ENCODE results near the gene CELA1.

Gene CELA1

DNA sequence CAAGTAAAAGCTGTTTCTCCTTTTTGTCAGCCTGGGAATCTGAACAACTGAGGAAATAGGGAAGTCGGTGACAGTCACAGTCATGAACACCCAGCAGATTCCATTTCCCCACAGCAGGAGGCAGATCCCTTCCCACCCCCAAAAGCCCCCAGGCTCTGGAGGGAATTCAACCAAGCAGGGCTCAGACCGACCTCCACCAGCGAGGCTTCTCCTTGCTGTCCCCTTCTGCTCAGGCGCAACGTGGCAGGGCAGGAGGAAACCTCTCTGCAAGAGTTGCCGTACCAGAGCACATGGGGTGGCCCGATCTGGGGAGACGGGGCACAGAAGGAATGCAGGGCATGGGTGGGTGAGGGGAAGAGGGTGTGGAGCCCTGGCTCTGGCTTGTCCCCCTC, 44.4 kb upstream of the CELA1 start:
- TF ChIP-seq, protein P1, sequence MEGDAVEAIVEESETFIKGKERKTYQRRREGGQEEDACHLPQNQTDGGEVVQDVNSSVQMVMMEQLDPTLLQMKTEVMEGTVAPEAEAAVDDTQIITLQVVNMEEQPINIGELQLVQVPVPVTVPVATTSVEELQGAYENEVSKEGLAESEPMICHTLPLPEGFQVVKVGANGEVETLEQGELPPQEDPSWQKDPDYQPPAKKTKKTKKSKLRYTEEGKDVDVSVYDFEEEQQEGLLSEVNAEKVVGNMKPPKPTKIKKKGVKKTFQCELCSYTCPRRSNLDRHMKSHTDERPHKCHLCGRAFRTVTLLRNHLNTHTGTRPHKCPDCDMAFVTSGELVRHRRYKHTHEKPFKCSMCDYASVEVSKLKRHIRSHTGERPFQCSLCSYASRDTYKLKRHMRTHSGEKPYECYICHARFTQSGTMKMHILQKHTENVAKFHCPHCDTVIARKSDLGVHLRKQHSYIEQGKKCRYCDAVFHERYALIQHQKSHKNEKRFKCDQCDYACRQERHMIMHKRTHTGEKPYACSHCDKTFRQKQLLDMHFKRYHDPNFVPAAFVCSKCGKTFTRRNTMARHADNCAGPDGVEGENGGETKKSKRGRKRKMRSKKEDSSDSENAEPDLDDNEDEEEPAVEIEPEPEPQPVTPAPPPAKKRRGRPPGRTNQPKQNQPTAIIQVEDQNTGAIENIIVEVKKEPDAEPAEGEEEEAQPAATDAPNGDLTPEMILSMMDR (IDR thresholded peaks at IDR 0.05; ENCODE audit: control insufficient read depth, extremely low read depth, insufficient read depth): no peak
- DNase-seq (ENCODE audit: low read depth): no peak
- H3K4me3 ChIP-seq (ENCODE audit: low read depth, low read length): no peak overlapping the region

DNA sequence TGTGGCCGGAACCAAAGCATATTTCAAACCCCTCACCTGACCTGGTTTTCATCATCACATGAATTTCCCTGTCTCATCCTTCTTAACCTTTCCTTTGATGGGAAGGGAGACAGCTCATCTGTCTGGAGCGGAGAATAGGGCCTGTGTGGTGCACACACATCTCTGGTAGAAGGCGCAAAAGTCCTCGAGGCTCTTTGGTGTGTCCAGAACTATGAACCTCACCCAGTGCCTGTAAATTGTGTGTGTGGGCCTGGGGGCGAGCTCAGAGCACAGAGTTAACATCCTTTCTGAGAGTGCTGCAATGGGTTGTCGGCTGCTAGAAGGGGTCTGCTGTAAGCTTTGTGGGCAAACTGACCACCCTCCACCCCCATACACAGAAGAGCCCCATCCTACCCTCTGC, 44.0 kb upstream of the CELA1 start:
- TF ChIP-seq, protein P1 (IDR thresholded peaks at IDR 0.05; ENCODE audit: control insufficient read depth, extremely low read depth, insufficient read depth): no peak
- DNase-seq (ENCODE audit: low read depth): no peak
- H3K4me3 ChIP-seq (ENCODE audit: low read depth, low read length): no peak overlapping the region

DNA sequence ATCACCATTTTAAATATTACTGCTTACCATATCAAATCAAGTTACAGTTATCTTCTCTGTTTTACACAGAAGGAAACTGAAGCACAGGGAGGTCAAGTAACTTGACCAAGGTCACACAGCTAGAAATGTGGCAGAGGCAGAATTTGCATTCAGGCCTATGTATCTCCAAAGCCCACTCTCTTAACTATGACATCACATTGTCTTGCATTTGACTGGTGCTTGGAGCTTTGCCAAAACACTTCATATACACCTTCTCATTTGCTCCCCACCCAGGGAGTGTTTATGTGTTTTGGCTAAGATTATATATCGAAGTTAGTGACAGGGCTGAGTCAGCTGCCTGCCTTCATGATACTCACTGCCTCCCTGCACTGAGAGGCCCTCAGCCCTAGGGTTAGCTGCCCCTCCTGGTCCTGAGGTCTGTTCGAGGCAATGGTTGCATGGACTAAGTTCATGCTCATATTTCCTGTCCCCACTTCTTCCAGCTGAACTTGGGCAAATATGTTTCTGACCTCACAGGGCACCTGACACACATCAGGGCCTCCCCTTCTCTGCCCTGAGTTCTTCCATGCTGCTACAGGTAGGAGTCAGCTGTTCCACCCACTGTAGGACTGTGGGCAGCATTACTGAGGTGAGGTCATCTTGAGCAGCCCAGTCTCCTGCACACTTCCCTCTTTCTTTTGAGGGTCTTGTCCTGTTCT, 43.0 kb upstream of the CELA1 start:
- no peak overlapping the region for H3K4me3 ChIP-seq (ENCODE audit: low read depth, low read length)
- no peak for DNase-seq (ENCODE audit: low read depth)
- TF ChIP-seq, protein P1 (IDR thresholded peaks at IDR 0.05; ENCODE audit: control insufficient read depth, extremely low read depth, insufficient read depth): no peak

- no peak overlapping the region for H3K4me3 ChIP-seq (ENCODE audit: low read depth, low read length)
- TF ChIP-seq, protein P1 (IDR thresholded peaks at IDR 0.05; ENCODE audit: control insufficient read depth, extremely low read depth, insufficient read depth): no peak
- no peak for DNase-seq (ENCODE audit: low read depth)
These were observed 42.4 kb upstream of the CELA1 start for GRCh38 chr12:51388846-51389245.

- H3K4me3 ChIP-seq (ENCODE audit: low read depth, low read length): no peak overlapping the region
- TF ChIP-seq, protein P1 (IDR thresholded peaks at IDR 0.05; ENCODE audit: control insufficient read depth, extremely low read depth, insufficient read depth): no peak
- no peak for DNase-seq (ENCODE audit: low read depth)
These were observed 41.8 kb upstream of the CELA1 start for GRCh38 chr12:51388069-51388799.

DNA sequence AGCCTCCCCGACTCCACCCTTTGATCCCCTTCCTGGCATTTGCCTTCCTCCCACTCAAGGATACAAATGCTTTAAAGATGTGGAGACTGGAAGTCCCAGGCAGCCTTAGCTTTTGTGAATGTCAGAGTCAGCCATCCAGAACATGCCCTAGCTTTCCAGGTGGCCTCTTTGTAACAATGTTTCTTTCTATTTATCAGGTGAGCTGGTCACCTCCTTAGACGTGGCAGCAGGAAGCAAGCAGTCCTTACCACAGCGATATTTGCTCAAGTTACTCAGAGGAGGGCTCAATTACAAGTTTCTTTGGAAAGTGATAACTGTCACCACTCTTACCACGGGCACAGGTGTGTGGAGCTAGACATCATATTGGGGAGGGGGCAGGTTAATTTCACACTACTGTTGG, 39.9 kb upstream of the CELA1 start:
- H3K4me3 ChIP-seq (ENCODE audit: low read depth, low read length): no peak overlapping the region

More for the DNA sequence above, 39.9 kb upstream of the CELA1 start:
- DNase-seq (ENCODE audit: low read depth): no peak
- TF ChIP-seq, protein P1 (IDR thresholded peaks at IDR 0.05; ENCODE audit: control insufficient read depth, extremely low read depth, insufficient read depth): no peak
